Activated CD8-positive, alpha-beta memory T cell treated with anti-CD3 and anti-CD28 coated beads, Interleukin-2, amount 50 U/mL, for 24 hours (primary cell): ENCODE results near the gene MLIP.

Experiments
- DNase-seq: peaks from one replicate; pipeline ENCODE4 v3.0.0-alpha.2; 2020; ENCODE audit errors: extremely low read depth

The MLIP gene

DNA sequence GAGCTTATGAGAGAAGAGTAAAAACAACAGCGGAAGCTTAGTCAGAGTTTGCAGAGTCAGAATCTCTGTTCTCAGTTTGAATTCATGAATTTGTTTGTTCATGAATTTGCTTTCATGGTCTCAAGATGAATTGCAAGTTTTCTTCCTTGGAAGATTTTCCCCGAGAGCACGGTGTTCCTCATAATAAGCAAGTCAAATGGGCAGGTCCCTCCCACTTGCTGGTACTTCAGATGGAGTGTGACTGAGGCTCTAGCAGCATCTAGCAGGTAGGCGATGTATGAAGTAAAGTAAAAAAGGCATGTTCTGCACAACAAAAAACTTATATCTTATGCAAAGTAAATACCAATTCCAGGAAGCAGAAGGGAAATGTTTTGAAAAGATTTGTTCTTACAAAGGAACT, 15.5 kb upstream of the MLIP start:
- no peak for DNase-seq

DNA sequence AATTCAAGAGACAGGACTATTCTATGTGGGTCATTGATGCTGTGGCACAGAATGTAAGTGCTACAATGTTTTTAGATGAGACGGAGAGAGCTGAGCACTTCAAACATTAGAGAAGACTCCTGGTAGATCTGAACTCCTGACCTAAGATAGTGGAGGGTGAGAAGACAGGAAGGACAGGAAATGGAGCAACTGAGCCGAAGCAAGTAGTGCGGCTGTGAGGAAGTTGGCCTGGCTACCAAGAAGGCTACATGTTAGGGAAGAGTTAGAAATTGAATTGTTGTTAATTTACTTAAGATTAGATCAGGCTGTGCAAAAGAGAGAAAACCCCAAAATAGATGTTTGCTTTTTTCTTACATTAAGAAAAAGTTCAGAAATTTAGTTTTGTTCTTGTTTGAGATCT, 14.4 kb upstream of the MLIP start:
- DNase-seq = no peak

DNA sequence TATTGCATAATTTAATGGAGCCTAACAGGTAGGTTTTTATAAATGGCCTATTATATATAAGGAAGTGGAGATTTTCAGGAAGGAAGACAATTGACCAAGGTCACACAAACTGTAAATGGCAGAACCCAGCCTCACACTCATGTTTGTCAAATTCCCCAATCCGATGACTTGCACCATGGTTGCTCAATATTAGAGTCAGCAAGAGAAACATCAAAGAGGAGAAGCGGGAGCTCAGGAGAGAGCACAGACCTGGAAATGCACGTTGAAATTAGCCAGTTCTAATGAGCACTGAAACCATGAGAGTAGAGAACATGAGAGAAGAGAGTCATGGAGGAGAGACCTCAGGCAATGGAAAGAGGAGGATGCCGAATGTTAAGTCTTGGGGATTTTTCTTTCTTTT, 13.5 kb upstream of the MLIP start:
- no peak for DNase-seq

DNA sequence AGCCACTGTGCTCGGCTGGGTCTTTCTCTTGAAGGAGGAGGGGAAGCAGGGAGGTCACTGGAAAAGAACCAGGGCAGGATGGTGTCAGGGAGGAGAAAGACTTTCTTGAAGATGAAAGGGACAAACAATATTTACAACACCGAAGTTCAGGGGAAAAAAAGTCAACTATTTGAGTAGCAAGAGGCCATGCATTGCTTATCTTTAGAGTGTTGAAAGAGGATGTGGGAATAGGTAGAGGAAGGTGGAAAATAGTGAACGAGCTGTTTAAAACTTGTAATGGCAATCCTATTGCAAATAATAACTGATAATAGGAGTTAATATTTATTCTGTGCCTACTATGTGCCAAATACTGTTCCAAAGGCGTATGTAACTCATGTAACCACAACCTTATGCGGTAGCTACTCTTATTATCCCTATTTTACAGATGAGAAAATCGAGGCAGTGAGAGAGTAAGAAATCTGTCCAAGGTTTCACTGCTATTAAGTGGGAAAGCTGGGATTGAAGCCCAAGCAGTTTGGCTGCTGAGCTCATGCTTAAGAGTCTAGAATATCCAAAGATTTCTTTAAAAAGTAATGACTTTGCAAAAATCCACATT, 12.7 kb upstream of the MLIP start:
- no peak for DNase-seq

DNA sequence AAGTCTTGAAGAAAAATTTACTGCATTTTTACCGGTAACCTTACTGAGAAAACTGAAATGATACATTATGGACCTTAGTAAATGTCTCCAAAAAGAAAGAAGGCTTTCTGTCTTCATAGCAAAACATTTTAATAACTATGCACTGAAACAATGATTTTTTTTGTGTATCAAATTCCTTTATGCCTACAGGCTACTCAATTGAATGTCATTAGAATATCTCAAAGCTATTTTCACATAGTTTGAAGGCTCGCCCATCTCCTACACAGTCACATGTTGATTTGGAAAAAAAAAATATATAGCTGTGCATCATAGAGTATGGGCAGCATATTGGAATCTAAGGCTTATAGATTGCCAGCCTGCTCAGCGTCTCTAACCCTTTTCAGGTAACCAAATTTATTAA, 12.0 kb upstream of the MLIP start:
- no peak for DNase-seq

DNA sequence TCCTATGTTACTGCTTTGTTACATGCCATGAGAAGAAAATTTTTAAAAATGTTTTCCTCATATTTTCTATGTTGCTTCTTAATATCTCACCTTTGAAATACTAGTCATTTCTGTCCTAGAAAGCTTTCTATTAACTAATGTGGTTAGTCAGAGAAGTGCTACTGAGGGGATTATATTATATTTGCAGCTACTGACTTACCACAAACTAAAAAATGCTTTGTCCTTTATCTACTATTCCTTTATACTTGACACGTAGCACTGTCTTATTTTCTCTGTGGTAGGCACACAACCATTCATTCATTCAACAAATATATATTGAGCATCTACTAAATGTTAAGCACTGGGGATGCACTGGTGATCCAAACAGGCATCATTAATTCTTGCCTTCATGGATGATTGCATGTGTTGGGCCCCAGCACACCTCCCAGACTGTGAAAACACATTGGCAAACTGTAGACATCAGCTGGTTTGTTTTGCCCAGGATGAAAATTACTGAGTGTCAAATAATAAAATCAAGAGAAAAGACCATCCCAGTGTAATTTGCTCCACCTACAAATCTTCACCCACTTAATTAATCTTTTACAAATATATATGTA, 10.7 kb upstream of the MLIP start:
- no peak for DNase-seq

DNA sequence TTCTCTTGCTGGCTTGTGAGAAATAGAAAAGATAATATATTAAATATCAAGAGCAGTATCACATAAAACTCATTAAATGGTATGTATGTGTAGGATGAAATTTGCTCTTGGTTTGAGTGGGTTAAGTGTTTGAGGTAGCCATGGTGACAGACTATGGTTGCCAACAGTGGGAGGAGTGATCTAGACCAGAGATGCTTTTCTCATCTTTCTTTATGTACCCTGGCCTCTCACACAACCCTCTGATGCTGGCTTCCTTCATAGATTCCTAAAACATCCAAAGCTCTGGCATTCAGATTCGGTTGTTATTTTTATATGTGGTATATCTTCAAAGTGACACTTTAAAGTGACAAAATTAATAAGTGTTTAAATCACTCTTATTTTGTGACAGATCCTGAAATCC, 9.0 kb upstream of the MLIP start:
- no peak for DNase-seq

DNA sequence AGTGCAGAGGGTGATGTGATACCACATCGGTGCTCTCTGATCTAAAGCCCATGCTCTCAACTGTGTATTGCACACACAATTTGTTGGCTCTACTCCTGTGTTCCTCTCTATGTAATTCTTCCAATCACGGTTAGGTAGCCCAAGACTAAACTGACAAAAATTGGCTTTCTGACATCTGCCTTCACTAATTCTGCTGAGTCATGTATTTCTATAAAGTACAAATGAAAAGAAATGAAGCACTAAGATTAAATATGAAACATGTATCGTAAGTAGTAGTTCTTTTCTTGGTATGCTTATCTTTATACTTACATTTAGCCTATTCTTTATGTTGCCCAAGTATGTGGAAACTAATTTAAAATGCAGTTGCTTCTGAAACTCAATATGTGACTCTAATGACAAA, 7.7 kb upstream of the MLIP start:
- no peak for DNase-seq

DNA sequence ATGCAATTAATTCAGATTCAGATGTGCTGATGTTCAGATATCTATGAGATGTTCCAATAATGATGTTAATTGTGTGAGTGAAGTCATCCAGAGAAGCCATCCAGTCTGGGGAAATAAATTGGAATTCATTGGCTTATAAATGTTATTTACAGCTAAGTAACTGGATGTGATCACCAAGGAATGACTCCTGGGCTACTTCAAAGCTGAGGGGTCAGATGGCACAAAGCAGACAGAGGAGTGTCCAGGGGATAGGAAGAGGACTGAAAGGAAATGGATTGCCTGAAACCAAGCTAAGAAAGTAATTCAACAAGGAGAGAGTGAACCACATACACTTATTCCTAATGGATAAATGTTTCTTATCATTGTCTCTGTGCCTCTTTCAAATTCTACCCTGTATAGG, 4.5 kb upstream of the MLIP start:
- DNase-seq = no peak

DNA sequence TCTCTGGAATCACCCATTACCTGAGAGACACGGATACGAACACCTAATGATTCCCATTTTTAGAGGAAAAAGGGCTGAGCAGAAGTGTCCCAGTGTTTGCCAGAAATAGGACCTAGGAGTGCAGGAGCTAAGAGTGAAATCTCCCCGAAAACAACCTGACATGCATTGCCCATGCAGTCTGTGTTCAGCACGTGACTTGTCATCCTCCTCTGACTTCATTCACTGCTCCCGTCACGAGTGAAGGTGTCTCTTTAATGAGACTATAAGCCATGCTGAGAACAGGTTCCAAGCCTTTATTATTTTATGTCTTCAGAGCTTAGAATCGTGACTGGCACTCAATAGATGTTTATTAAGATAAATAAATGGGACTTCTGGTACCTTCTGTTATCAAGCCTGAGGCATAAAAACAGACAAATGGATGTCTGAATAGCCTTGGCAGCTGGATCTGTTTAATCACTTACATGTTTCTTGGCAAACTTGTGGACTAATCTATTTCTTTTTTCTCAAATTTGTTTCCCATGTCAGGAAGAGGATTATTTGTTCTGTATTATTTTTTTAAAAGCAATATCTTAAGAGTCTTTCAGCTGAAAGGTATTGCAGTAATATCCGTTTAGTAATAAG, 3.7 kb upstream of the MLIP start:
- no peak for DNase-seq

DNA sequence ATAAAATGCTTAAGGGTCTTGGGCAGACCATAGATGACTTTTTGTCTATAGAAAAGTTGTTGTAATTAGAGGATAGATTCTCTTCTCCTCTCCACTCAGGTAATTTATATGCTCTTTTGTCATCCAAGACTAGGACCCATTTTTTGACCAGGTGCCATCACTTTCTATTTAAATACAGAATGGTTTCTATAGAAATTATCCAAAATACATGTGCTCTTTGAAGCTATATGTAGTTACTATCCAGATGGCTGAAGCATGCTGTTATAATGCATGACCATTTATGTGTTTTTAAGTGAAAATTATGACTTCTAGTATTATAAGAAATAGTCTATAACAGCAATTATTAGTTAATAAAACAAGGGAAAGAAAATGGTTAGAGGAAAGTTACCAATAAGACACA, 3.0 kb upstream of the MLIP start:
- DNase-seq = no peak

DNA sequence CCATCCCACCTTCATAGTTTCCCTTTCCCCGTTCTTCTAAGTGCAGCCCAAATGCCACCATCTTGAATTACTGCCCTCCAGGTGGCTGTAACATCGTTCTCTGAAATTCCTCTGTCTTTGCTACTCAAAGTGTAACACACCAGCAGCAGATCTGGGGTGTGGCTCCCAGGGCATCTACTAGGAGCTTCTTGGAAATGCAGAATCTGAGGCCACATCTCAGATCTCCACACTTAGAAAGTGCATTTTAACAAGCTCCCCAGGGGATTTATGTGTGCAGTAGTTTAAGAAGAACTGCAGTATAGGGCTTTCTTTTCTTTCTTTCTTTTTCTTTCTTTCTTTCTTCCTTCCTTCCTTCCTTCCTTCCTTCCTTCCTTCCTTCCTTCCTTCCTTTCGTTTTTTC, 1.7 kb upstream of the MLIP start:
- no peak for DNase-seq

DNA sequence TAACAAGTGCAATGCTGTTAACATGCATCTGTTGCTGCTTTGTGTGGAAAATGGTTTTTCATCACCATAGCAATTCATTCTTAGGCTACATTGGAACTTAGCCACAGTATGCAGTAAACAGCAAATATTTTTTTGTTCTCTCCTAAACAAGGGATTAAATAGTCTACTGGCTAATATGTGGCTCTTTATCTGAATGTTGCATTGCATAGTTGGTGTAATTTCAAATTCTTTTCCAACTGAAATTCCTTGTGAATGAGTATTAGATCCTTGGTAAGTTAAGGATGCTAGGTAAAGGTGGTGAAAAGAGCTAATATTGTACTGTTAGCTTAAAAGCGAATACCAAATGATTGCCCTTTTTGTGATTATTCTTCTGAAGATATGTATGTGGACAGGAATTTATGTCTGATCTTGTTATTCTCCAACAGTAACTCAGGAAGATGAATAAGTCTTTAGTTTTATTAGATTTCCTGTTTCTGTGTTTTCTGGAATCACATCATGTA, 958 bp downstream of the MLIP start:
- DNase-seq = no peak

DNA sequence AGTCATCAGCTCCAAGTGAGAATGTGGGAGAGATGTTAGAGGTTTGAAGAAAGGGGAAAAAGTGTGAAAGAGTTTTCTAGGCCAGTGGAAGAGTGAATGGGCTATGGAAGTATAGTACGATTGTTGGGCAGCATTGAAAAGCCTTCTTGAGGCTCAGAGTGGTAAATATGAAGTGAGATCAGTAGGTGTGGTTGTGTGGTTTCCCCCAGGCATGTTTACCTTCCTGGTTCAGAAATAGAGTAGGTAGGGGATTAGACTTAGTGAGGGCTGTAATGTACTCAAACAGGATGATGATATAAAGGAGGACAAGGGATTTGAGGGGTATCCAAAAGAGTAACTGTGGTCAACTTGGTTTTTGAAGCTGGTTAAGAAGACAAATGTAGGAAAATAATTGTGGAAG, 3.7 kb downstream of the MLIP start:
- no peak for DNase-seq

DNA sequence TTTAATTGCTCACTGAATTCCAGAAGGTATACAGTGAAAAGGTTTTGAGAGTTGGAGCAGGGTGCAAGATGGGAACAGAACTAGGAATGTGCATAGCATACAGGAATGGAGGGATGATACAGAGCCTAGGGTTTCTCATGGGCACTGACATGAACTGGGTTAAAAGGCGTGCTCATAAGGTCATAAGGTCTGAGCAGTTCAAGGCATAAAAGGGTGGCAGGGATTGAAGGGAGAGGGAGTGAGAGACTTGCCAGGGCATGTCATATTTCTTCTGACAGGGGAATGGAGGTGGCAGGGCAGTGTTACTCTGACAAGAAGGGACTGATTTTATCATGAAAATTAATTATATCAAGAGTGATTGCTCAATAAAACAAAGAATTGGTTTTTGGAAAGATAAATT, 4.7 kb downstream of the MLIP start:
- DNase-seq = no peak

DNA sequence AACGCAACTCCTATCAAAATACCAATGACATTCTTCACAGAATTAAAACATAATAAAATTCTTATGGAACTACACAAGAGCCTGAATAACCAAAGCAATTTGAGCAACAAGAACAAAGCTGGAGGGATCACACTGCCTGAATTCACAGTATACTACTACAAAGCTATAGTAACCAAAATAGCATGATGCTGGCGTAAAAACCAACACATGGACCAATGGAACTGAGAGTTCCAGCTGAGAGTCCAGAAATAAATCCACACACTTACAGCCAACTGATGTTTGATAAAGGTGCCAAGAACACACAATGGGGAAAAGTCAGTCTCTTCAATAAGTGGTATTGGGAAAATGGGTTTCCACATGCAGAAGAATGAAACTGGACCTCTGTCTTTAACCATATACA, 6.9 kb downstream of the MLIP start:
- DNase-seq = no peak

DNA sequence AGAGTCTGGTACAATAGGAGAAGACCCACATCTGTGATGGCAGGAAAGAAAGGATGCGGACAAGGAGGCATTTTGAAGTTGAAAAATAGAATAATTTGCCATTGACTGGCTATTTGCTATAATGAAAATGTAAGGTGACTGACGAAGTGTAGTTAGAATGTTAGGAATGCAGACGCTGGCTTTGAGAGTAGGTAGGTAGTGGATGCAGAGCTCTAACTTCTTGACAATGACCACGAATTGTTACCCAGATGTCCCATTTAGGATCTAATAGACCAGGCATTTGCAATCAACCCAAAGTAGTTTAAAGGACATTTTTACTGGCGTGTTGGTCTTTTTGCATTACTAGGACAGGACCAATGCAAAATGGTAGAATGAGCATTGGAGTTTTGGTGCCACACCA, 14.2 kb downstream of the MLIP start:
- no peak for DNase-seq

DNA sequence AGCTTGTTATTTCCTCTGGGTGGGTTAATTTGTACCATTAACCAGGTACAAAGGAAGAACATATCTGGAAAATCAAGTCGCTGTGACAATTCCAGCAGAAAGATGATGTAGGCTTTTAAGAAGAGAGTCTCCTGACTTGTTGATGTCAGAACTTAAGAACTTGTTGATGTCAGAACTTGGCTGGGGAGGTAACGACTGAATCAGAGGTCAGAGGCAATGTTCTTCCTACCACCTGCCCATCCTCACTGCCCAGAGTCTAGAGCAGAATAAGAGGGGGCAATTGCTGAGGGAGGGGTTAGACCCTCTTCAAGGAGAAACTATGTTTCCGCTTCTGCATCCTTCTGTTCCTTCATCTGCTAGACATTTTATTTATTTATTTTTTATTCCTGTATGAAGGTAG, 18.9 kb downstream of the MLIP start:
- DNase-seq = no peak

DNA sequence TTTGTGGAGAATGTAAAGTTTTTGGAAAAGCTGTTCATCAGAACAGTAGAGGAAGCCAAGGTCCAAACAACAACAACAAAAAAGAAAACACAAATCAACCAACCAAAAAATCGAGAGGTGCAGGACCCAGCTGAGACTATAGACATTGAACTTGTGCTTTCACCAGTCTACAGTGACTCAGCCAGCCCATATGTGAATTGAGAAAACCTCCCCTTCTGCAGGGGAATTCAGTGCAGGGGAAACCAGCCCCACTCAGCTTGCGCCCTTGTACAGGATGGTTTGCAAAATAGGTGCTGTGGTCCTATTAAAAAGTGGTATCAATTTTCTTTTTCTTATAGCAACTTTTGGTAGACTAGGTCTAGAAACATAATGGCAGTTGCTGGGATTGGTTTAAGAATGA, 21.3 kb downstream of the MLIP start:
- DNase-seq = no peak

DNA sequence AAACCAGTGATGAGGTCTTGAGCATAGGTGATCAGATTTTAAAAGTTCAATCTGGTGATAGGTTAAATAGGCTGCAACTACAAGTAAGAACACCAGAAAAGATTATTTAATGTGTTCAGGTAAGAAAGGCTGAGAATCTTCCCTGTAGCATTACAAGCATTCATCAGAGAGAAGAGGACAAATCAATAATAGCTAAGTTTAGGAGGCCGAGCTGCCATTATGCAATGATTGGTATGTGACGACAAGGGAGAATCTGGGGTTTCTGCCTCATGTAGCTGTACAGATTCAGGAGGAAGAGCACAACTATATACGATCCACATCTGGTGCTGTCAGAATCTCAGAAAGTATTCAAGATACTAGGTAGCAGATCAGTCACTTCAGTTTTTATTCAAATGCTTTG, 21.9 kb downstream of the MLIP start:
- no peak for DNase-seq

DNA sequence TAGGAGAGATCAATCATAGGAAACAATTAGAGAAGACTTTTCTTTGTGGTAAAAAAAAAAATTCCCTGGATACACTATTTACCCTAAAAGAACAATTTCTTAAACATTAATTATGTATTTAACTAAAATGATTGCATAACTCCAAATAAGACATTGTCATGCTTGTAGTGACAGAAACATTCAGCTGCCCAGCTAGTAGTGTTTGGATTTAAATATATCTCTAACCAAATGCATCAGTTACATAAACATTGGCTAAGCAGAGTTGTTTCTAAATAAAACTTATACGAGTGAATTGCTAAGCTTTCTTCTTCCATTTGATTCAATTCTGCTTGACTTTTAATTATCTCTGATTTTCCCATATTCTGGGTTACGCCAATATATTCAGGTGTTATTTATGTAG, 23.7 kb downstream of the MLIP start:
- DNase-seq = no peak

DNA sequence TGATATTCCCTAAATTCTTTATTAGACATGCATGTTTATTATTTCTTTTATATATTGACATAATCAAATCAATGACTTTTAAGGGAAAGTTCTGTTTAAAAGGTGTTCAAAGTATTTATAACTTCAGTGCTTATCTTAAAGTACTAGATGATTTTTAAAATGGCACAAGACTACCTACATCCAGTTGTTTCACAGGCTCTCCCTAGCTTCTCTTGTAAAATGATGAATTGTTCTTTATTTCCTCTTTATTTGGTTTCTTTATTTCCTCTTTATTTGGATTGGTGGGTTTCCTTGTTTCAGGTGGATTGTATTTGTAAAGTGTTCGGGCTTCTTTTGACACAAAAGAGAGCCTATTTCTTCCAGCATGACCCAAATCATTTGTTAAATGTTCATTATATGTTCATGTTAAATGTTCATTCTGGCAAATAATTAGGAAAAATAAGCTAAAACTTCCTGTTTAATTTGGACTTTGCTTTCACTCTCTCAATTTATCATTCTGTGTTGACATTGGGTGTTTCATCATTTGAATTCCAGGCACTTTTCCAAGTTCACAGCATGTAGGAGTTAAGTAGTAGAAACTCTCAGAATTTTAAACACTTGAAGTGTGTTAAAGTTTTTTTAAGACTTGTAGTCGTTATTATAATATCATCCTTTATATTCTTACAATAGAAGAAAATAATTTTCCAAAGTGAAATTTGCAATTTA, 24.6 kb downstream of the MLIP start:
- no peak for DNase-seq

DNA sequence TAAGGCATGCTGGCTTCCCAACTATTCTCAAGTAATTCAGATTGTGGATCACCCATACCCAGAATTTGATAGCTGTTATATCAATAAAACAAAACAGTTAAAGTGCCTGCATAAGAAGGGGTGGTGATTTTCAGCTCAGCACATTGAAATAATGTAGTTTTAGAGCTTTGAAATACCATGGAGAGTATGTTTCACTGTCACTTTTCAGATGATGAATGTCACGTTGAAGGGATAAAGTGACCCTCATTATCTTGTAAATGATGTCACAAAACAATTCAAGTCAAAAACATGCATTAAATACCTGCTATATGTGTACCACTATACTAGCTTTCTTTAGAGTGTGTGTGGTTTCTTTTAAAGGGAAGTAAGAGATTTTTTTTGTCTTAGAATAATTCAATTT, 27.6 kb downstream of the MLIP start:
- no peak for DNase-seq
